ENCODE measurements around the gene C1orf232.
A peak's percentile ranks its signal among the peaks of the same experiment; 100 is the strongest.

Gene C1orf232

GRCh38 chr1:26156285-26157038 is 12.3 kb downstream of the C1orf232 start:
- DNase-seq, result no peak

- no peak for DNase-seq
These were observed 13.1 kb downstream of the C1orf232 start for GRCh38 chr1:26155370-26156284.

- no peak for DNase-seq
These were observed 14.0 kb downstream of the C1orf232 start for GRCh38 chr1:26154750-26155149.

- no peak for DNase-seq
These were observed 14.7 kb downstream of the C1orf232 start for GRCh38 chr1:26153966-26154532.

GRCh38 chr1:26148887-26149286 is 19.9 kb downstream of the C1orf232 start:
- no peak for DNase-seq

- DNase-seq, result no peak
These were observed 22.8 kb downstream of the C1orf232 start for GRCh38 chr1:26145960-26146294.

- DNase-seq, result peak; percentile 61
These were observed 23.5 kb downstream of the C1orf232 start for GRCh38 chr1:26145041-26145959.

GRCh38 chr1:26142159-26142558 is 26.6 kb downstream of the C1orf232 start:
- DNase-seq, result no peak

- DNase-seq, result no peak
These were observed 29.7 kb downstream of the C1orf232 start for GRCh38 chr1:26138974-26139558.

- DNase-seq, result no peak
These were observed 34.3 kb downstream of the C1orf232 start for GRCh38 chr1:26134466-26134865.

GRCh38 chr1:26132834-26133167 is 36.0 kb downstream of the C1orf232 start:
- DNase-seq, result no peak

GRCh38 chr1:26132128-26132833 is 36.5 kb downstream of the C1orf232 start:
- no peak for DNase-seq

GRCh38 chr1:26130695-26131094 is 38.1 kb downstream of the C1orf232 start:
- DNase-seq, result no peak

- DNase-seq, result no peak
These were observed 39.0 kb downstream of the C1orf232 start for GRCh38 chr1:26129778-26130177.

- no peak for DNase-seq
These were observed 41.3 kb downstream of the C1orf232 start for GRCh38 chr1:26127235-26128163.

GRCh38 chr1:26126321-26127084 is 42.3 kb downstream of the C1orf232 start:
- DNase-seq, result peak; percentile 33

- no peak for DNase-seq
These were observed 42.8 kb downstream of the C1orf232 start for GRCh38 chr1:26125946-26126320.

GRCh38 chr1:26125382-26125781 is 43.4 kb downstream of the C1orf232 start:
- DNase-seq, result no peak

- no peak for DNase-seq
These were observed 44.1 kb downstream of the C1orf232 start for GRCh38 chr1:26124418-26125331.
